ENCODE results near the gene MAPK12. TPM values are rescaled to one million over a fixed set of nuclear protein-coding genes. Genes with fewer than 3 reads are reported as not detected.

MAPK12 gene
- total and polyA plus RNA-seq, 9 of the 15 experiments (the other 6 are each of a cell fraction or from before 2014, with no cell fraction given) = 0.79 to 71.5 (median 32.8) TPM

DNA sequence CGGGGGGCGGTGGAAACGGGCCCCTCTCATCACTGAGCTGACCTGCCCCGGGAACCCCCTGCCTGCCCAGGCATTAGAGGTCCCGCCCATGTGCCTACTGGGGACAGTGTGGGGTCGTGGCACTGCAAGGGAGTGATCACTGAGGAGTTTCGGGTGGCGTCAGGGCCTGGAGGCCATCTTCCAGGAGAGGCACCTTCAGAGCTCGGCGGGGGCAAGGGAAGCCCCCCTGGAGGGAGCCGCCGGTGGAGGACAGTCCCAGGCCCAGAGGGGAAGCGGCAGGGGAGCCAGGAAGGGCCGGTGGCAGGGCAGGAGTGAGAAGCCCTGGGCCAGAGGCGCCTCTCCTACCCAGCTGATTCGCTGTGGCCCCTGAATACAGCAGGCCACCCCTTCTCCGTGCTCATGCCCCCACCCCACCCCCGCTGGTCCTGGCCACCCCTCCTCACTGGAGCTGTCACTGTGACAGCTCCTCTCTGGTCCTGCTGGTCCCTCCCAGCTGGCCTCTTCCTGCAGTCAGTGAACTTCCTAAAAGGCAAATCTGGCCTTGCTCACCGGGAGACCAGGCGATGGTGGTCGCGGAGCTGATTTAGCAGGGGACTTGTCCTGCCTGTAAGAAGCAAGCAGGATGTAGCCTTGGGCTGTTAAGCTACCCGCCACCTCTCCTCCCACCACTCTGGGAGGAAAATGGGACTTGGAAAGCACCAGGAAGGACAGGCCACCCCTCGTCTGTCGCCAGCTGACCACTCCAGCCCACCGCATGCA lies 10.7 kb upstream of the MAPK12 start:
- Histone ChIP-seq H3K27me3 (ENCODE audit: control insufficient read depth in 2 of 2, insufficient read depth in 2 of 2, low read length in 2 of 2) (no peaks in the 10 kb centered on the region), H3K9ac (ENCODE audit: insufficient read depth in 1 of 2, low read depth in 2 of 2, low read length in 2 of 2) (no peak overlapping the region), H3K9me3 (replicated peaks; ENCODE audit: control insufficient read depth, insufficient read depth, low read depth, low read length) (no peaks in the 10 kb centered on the region), H3K4me3 (no peak overlapping the region), H3K4me1 (replicated peaks in 1 of 2; ENCODE audit: control insufficient read depth in 2 of 2, insufficient read depth in 2 of 2, low read length in 2 of 2) (peaks cover 7 to 71% of the 10 kb centered on the region in 2 experiments; a peak in 4 of 5 replicates), H3K36me3 (ENCODE audit: control insufficient read depth, insufficient read depth, low read length) (peaks cover 11% of the 10 kb centered on the region; the same call in 1 of the 3 replicates), H4K20me1 (replicated peaks; ENCODE audit: control insufficient read depth, insufficient read depth, low read length) (no peaks in the 10 kb centered on the region), H2AFZ (ENCODE audit: low read depth, low read length) (no peak overlapping the region), H3K79me2 (ENCODE audit: control insufficient read depth, insufficient read depth, low read length) (no peaks in the 10 kb centered on the region; the same call in 2 of the 3 replicates), H3K4me2 (ENCODE audit: insufficient read depth, low read length) (no peak overlapping the region), H3K9me1 (ENCODE audit: control insufficient read depth, insufficient read depth, low read length) (no peaks in the 10 kb centered on the region), H3K27ac (ENCODE audit: extremely low read depth, low read depth, low read length) (no peak overlapping the region)
- POLR2A ChIA-PET = interaction anchor here (0.6 to 1.1 kb wide), 5 partner anchors 13 to 225 kb away, joined by 3 read pairs; no protein-coding TSS in a partner anchor
- DNase-seq (ENCODE audit: extremely low read depth in 1 of 4, low spot score in 3 of 4) (no peak), ATAC-seq (no peak), FAIRE-seq (no peak)
- CTCF ChIA-PET (ENCODE audit: low intra/inter-chr PET ratio) = no interaction called here
- 56% methylated on average over 5 of the region's 26 CpGs for WGBS (ENCODE audit: insufficient coverage, low coverage, missing lambda C conversion rate)
- BruUV-seq (replicated peaks) = no TSS peak
- intact Hi-C loops (cut with micrococcal nuclease) (loop anchor here (5.0 kb wide), 1 partner anchor 55 kb away; the partner anchor contains the start of gene DENND6B), in situ Hi-C loops (cut with MboI) (loop anchor here (5.0 kb wide), 1 partner anchor 55 kb away; the partner anchor contains the start of gene DENND6B)
- TF ChIP-seq ARID2 (IDR thresholded peaks at IDR 0.05) (no peak), RBFOX2 (IDR thresholded peaks at IDR 0.05; ENCODE audit: low read depth, low read length) (no peak)

DNA sequence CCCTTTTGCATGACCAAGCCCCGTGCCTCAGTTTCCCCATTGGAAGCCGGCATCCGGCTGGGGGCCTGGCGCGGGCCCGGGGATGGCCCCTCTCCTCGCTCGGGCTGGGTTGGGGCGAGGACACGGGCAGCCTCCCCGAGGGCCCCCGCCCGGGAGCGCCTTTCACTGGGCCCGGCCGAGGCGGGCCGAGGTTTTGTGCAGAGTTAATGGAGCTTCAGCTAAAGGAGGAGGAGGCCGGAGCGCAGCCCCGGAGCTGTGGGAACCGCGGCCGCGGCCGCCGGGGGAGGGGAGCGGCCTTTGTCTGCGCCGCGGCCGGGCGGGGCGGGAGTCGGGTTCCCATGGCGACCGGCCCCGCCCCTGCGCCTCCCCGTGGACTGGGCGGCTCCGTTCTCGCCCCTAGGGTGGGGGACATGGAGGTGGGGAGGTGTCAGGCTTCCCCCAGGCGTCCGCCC lies 10.1 kb upstream of the MAPK12 start:
- Histone ChIP-seq H3K4me1 (replicated peaks in 1 of 2; ENCODE audit: control insufficient read depth in 2 of 2, insufficient read depth in 2 of 2, low read length in 2 of 2) (peaks cover 7 to 77% of the 10 kb centered on the region in 2 experiments; a peak in 4 of 5 replicates), H3K36me3 (ENCODE audit: control insufficient read depth, insufficient read depth, low read length) (peaks cover 9% of the 10 kb centered on the region; the same call in 1 of the 3 replicates), H3K9ac (ENCODE audit: insufficient read depth in 1 of 2, low read depth in 2 of 2, low read length in 2 of 2) (peak overlapping the region in 1 of 2 experiments; percentile 68; a peak in 2 of 4 replicates), H3K79me2 (ENCODE audit: control insufficient read depth, insufficient read depth, low read length) (no peaks in the 10 kb centered on the region; the same call in 2 of the 3 replicates), H3K9me3 (replicated peaks; ENCODE audit: control insufficient read depth, insufficient read depth, low read depth, low read length) (no peaks in the 10 kb centered on the region), H4K20me1 (replicated peaks; ENCODE audit: control insufficient read depth, insufficient read depth, low read length) (no peaks in the 10 kb centered on the region), H2AFZ (ENCODE audit: low read depth, low read length) (no peak overlapping the region), H3K9me1 (ENCODE audit: control insufficient read depth, insufficient read depth, low read length) (no peaks in the 10 kb centered on the region), H3K4me3 (peak overlapping the region; percentile 31), H3K27me3 (ENCODE audit: control insufficient read depth in 2 of 2, insufficient read depth in 2 of 2, low read length in 2 of 2) (no peaks in the 10 kb centered on the region), H3K27ac (ENCODE audit: extremely low read depth, low read depth, low read length) (no peak overlapping the region), H3K4me2 (ENCODE audit: insufficient read depth, low read length) (peak overlapping the region; percentile 49; the same call in 1 of the 2 replicates)
- ATAC-seq (peak; percentile 82), DNase-seq (ENCODE audit: extremely low read depth in 1 of 4, low spot score in 3 of 4) (peak; percentile 80 to 84 (median 83)), FAIRE-seq (peak; percentile 35)
- CTCF ChIA-PET (ENCODE audit: low intra/inter-chr PET ratio) = no interaction called here
- BruUV-seq (replicated peaks) = no TSS peak
- POLR2A ChIA-PET = interaction anchor here (0.6 kb wide), 2 partner anchors 55 to 86 kb away, joined by 3 read pairs; partner anchors contain the start of gene DENND6B
- WGBS (ENCODE audit: insufficient coverage, low coverage, missing lambda C conversion rate) = 0% methylated on average over 13 of the region's 45 CpGs
- in situ Hi-C loops (cut with MboI) (loop anchor here (5.0 kb wide), 1 partner anchor 56 kb away; the partner anchor contains the start of gene DENND6B), intact Hi-C loops (cut with micrococcal nuclease) (loop anchor here (5.0 kb wide), 1 partner anchor 56 kb away; the partner anchor contains the start of gene DENND6B)
- TF ChIP-seq XRCC3 (IDR thresholded peaks at IDR 0.05) (no peak), KLF13 (tag; IDR thresholded peaks at IDR 0.05; ENCODE audit: borderline replicate concordance, low read depth) (peak; percentile 87), HMGN3 (IDR thresholded peaks at IDR 0.05; ENCODE audit: borderline replicate concordance, extremely low read depth, insufficient read length, low read depth, low read length) (peak; percentile 24), RCOR1 (IDR thresholded peaks at IDR 0.05; ENCODE audit: borderline replicate concordance in 1 of 2, low read depth in 2 of 2, low read length in 2 of 2) (peak in 1 of 2 experiments; percentile 36; a peak in 1 of 4 replicates)
- TF ChIP-seq, protein P1, sequence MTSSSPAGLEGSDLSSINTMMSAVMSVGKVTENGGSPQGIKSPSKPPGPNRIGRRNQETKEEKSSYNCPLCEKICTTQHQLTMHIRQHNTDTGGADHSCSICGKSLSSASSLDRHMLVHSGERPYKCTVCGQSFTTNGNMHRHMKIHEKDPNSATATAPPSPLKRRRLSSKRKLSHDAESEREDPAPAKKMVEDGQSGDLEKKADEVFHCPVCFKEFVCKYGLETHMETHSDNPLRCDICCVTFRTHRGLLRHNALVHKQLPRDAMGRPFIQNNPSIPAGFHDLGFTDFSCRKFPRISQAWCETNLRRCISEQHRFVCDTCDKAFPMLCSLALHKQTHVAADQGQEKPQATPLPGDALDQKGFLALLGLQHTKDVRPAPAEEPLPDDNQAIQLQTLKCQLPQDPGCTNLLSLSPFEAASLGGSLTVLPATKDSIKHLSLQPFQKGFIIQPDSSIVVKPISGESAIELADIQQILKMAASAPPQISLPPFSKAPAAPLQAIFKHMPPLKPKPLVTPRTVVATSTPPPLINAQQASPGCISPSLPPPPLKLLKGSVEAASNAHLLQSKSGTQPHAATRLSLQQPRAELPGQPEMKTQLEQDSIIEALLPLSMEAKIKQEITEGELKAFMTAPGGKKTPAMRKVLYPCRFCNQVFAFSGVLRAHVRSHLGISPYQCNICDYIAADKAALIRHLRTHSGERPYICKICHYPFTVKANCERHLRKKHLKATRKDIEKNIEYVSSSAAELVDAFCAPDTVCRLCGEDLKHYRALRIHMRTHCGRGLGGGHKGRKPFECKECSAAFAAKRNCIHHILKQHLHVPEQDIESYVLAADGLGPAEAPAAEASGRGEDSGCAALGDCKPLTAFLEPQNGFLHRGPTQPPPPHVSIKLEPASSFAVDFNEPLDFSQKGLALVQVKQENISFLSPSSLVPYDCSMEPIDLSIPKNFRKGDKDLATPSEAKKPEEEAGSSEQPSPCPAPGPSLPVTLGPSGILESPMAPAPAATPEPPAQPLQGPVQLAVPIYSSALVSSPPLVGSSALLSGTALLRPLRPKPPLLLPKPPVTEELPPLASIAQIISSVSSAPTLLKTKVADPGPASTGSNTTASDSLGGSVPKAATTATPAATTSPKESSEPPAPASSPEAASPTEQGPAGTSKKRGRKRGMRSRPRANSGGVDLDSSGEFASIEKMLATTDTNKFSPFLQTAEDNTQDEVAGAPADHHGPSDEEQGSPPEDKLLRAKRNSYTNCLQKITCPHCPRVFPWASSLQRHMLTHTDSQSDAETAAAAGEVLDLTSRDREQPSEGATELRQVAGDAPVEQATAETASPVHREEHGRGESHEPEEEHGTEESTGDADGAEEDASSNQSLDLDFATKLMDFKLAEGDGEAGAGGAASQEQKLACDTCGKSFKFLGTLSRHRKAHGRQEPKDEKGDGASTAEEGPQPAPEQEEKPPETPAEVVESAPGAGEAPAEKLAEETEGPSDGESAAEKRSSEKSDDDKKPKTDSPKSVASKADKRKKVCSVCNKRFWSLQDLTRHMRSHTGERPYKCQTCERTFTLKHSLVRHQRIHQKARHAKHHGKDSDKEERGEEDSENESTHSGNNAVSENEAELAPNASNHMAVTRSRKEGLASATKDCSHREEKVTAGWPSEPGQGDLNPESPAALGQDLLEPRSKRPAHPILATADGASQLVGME (CRISPR knock-in tag; IDR thresholded peaks at IDR 0.05) = no peak
